MM.1S (cell line): Measurements from ENCODE around the gene BET1L.

Source experiments
- EZH2 ChIP-seq: fragments of 300-600 bp; sonication (generic); optimal IDR thresholded peaks from 2 replicates; pipeline ENCODE3; 2017; ENCODE audit warnings: low read depth, mild to moderate bottlenecking, antibody characterized with exemption, low read length, mixed read lengths
- TF ChIP-seq, protein P1 (sequence below): fragments of 300-600 bp; sonication (generic); IDR thresholded peaks from 2 replicates; pipeline ENCODE4 v1.5.1; 2016; ENCODE audit warnings: antibody characterized with exemption, low read length, mixed read lengths

- TF ChIP-seq, protein P1, sequence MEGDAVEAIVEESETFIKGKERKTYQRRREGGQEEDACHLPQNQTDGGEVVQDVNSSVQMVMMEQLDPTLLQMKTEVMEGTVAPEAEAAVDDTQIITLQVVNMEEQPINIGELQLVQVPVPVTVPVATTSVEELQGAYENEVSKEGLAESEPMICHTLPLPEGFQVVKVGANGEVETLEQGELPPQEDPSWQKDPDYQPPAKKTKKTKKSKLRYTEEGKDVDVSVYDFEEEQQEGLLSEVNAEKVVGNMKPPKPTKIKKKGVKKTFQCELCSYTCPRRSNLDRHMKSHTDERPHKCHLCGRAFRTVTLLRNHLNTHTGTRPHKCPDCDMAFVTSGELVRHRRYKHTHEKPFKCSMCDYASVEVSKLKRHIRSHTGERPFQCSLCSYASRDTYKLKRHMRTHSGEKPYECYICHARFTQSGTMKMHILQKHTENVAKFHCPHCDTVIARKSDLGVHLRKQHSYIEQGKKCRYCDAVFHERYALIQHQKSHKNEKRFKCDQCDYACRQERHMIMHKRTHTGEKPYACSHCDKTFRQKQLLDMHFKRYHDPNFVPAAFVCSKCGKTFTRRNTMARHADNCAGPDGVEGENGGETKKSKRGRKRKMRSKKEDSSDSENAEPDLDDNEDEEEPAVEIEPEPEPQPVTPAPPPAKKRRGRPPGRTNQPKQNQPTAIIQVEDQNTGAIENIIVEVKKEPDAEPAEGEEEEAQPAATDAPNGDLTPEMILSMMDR = no peak
- TF ChIP-seq EZH2 = no peak
These were observed 16.0 kb upstream of the BET1L start for GRCh38 chr11:223026-223789.
